GM18867 (cell line): ENCODE data around the gene PYGB.

Experiments used
- ATAC-seq: cut with Tn5 transposase; IDR thresholded peaks from one replicate; pipeline ENCODE4 v1.9.1; 2021; ENCODE audit warnings: mild to moderate bottlenecking, moderate library complexity; ENCODE audit not compliant: unreplicated experiment

PYGB gene

DNA sequence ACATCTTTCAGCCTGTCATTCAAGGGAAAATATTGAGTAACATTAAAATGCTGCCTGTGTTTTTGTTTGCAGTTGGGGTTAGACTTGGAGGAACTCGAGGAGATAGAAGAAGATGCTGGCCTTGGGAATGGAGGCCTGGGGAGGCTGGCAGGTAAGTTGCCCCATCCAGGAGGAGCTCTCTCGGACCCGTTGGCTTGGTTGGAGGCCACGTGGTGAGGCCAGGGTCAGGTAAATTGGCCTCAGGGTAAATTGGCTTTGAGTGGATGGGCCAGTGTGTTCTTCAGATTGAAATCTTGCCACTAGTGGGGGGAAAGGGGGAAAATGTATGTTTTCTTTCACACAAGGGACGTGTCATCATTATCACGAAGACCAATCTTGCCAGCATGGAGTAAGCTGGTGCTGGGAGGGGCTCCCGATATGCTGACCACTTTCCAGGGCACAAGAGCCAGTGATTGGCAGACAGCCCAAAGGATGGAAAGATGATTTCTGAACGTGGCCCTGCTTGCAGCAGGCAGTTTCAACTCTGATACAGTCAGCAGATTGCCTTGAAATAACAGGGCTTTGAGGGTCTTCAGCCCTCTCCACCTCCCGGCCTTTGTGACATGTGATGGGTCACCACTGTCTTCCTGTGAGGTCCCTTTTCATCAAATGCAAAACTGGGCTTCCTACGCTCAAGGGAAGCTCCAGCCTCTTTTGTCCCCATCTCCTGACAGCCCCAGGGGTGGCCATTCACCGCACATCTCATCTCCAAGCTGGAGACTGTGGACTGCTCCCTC lies 21.4 kb downstream of the PYGB start:
- ATAC-seq, result no peak

DNA sequence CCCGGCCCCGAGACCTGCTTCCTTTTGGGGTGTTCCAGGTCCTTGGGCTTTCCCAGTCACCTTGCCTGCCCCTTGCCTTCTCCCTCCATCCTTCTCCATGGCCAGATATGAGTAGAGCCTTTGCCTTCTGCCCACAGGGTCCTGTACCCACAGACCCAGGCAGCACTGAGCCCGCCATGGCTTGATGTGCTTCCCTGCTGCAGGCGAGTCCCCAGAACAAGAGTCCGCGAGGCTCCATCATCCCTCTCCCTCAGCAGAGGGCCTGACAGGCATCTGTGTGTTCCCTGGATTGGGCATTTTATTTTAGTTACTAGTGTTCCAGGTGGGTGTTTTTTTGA lies 21.9 kb downstream of the PYGB start:
- ATAC-seq, result no peak

DNA sequence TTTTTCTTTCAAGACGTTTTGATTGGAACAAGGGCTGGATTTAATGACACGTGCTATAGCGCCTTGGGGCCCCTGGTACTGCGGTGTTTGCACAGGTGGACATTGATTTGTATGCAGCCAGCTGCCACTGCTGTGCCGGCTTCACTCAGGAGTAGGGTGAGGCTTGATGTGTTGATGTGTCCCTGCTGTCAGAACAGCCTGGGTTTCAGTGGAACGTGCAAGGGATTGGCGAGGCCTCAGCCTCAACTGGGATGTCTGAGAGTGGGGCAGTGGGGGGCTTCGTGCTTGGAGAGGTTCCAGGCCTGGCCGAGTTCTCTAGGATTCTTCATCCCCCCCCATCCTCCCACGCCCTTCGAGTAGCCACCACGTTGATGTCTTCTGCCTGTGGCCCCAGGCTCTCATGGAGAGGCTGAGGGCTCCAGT lies 23.0 kb downstream of the PYGB start:
- no peak for ATAC-seq

DNA sequence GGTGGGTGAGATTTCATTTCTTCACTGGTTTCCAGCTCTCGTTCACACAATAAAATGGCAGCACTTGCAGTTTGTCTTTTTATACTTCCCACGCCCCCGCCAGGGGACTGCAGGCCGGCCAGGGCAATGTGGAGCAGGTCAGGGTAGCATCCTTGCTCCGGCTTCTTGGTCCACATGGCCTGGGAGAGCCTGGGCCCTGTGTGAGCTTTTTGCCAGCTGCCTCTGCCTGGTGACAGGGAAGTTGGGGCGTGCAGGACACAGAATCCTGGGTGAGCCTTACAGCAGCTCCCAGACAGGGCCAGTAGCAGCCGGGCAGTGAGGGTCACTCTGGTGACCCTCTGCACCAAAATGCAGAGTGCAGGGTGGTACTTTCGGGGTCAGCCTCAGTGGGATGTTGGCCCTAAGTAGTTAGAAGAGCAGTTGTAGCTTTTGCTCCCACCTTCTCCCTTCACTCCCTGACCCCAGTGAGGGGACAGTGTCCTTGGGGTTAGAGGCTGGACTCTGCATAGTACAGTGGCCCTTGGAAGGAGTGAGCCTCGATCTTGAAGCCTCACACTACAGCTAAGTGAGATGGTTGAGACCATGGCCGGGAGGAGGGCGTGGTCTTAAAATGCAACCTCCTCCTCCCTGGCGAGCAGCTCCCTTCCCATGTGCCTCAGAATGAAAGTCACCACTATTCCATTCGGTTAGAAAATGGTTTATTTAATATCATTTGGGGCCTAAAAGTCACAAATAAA lies 23.8 kb downstream of the PYGB start:
- ATAC-seq, result no peak

DNA sequence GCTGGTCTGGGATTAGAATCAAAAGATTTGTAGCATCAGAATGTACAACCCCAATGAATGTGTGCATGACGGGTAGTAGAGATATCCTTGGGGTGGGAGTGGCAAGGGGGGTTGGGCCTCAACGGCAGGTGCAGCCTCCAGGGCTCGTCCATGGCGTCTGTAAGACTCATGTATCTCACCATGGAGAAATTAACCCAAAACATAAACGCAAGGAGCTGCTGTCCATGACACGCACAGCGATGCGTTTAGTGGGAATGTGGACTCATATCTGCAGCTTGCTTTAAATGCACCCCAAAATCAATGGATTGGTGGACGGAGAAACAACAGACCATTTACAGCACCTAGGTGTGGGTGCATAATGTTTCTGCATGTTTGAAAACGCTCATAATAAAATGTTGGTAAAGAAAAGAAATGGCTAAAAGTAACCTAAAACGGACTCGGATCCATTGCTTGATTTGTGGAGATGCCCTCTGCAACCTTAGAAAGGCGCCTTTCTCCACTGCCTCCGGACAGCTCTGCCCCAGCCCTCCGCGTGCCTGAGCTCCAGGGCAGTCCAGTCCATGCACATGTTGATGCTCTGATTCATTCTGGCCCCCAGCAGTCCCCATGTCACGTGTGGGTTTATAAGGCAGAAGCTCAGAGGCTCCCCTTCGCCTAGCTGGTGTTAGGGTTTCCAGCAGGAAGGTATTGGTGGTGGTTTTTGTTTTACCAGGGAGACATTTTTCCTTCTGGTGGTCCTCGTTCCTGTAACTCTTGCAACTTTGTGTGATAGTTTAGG lies 24.5 kb downstream of the PYGB start:
- ATAC-seq, result no peak

DNA sequence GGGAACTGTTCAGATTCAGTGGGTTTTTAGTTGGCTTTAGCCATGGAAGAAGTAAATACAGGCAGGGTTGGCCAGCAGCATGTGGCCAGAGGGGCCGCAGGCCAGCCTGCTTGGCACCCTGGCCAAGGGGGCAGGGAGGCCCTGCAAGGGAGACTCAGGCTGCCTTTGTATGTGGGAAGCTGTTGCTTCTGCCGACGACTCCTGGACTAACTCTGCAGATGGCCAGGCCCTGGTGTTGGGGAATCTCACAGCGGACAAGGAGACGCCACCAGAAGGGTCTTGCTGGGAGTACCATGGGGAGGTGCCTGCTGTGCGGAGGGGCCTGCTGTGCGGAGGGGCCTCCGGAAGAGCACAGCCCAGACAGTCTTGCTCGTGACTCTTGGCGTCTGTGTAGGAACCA lies 25.2 kb downstream of the PYGB start:
- ATAC-seq, result no peak

DNA sequence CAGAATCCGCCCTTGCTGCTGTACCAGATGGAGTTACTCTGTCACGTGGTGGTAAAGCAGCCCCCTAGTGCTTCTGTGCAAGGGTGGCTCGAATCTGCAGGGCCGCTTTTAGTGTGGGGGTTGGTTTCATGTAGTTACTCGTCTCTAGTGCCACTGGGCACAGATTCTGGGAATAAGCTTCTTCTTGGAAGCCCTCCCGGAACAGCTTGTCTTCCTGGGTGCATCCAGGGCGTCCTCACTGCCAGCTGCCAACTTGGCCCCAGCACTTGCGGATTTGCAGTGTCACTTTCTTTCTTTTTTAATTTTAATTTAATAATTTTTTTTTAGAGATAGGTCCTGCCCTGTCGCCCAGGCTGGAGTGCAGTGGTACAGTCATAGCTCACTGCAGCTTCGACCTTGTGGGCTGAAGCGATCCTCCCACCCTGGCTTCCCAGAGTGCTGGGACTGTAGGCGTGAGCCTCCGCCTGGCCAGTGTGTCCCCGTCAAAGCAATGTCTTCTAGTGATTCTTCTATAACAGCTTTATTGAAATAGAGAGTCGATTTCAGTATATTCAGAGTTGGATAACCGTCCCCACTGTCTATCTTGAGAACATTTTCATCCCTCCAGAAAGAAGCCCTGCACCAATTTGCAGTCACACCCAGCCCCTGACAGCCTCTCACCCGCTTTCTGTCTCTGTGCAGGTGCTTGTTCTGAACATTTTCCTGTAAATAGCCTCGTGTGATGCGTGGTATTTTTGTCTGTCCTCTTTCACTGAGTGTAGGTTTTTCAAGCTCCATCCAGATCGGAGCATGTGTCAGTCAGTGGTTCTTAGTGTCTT lies 25.9 kb downstream of the PYGB start:
- no peak for ATAC-seq

DNA sequence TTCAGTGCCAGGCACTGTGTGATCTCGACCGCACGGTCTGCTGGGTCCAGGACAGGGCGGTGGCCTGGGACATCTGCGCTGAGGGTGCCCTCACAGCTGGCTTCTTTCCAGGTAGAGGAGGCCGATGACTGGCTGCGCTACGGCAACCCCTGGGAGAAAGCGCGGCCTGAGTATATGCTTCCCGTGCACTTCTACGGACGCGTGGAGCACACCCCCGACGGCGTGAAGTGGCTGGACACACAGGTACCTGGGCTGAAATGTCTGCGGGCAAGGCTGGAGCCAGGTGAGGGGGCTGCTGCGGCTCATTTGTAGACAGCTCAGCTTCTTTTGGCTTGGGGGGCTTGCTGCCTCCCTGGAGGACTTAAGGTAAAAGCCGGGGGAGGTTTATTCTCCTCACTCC lies 26.6 kb downstream of the PYGB start:
- no peak for ATAC-seq

DNA sequence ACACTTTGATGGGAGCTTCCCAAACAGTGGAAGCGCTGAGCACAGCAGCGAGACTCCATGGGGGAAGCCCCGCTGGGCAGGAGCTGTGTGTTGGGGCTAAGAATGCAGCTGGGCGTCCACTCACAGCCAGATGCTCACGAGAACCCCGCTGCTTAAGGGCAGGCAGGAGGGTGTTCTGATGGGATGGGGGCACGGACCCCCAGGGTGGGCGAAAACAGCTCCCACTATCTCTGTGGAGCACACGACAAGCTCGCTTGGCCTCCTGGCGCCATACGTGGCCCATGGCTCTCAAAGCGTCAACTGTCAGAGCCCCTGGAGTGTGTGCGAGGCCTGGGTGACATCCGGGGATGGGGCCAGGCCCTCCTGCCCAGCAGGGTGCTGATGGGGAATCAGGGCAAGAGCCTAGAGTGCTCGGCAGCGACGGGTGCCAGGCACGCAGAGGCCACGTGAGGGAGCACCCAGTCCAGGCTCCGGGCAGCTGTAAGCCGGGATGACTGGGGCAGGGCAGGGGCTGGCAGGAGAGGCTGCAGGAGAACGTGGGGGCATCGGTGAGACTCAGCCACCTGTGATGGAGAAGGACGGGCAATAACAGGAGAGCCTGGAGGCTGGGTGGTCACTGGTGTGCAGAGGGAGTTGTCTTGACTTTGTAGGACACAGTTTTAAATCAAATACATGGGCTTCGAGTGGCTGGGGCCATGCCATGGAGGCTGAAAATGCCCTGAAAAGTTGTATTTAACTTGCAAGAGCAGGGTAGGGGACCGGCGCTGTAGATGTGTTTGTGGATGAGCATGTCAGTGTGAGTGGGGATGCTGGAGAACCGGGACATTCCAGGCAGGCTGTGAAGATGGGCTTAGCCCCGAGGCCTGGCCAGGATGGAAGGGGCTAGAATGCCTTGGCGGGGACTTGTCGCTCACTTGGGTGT lies 27.3 kb downstream of the PYGB start:
- no peak for ATAC-seq

DNA sequence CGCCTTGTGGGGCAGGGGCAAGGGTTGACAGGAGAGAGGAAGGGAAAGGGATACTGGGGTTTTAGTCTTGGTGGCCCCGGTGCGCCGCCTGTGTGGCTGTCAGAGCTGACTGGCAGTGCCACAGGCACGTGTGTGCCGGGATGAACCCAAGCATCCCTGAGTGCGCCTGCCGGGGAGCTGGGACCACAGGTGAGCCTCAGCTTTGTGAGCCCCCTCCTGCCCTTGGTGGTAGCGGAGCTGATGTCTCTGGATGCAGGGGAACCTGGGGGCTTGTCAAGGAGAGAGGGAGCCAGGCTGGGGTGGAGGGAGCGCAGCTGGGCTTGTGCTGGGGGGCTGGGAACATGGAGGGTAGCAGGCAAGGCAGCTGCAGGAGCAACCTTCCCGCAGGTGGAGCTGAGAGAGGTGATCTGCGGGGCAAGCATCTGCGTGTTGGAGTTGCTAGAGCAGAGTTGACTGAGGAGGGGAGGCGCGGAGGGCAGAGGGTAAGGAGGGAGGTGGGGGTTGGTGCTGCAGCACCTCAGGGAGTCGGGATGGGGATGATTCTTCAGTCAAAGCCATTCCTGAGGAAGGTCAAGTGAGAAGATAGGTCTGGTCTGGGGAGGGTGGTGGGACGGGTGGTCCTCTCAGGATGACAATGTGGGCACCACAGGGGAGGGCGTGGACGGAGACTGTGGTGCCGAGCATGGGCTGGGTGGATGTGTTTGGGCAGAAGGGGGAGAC lies 28.1 kb downstream of the PYGB start:
- no peak for ATAC-seq

DNA sequence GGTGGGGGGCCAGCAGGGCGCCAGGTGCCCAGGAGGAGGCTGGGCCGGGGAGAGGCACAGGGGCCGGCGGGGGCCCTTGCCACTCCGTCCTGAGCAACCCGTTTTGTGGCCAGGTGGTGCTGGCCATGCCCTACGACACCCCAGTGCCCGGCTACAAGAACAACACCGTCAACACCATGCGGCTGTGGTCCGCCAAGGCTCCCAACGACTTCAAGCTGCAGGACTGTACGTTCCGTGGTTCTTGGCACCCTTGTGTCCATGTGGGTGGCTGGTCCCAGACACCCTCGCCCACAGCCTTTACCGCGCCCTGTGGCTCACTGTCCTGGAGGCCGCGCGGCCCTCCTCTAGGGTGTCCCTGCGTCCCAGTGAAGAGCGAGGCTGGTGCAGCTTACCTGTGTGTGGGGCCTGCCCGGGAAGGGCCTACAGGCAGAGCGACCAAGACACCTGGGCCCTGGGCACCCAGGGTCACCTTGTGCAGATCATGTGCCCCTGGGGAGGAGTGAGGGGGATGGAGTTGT lies 28.7 kb downstream of the PYGB start:
- no peak for ATAC-seq

DNA sequence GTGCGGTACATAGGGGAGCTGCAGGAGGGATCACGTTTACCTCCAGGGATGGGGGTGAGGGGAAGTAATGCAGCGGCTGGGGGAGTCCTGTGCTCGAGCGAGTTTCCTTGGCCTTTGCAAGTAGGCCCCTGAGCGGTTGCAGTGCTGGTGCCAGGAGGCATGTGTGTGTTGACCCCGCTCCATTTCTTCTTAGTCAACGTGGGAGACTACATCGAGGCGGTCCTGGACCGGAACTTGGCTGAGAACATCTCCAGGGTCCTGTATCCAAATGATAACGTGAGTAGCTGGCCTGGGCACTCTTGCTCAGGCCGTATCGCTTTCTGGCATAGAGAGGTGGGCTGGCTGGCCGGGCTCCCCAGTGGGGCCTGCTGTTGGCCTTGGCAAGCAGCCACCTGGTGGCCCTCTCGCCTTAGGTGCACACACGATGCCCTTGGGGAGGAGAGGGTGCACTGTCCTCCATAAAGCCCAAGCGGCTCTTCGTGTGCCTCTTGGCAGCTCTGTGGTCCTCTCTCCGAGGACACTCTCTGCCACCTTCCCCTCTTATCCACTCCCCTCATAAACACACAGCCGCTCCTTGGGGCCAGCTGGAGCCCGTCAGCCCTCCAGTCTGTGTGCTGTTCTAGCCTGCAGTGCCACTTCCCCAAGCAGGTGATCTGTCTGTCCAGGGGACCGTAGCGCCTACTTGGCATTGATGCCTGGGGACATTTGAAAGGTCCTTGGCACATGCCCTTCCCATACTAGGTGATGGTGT lies 29.3 kb downstream of the PYGB start:
- ATAC-seq, result no peak

DNA sequence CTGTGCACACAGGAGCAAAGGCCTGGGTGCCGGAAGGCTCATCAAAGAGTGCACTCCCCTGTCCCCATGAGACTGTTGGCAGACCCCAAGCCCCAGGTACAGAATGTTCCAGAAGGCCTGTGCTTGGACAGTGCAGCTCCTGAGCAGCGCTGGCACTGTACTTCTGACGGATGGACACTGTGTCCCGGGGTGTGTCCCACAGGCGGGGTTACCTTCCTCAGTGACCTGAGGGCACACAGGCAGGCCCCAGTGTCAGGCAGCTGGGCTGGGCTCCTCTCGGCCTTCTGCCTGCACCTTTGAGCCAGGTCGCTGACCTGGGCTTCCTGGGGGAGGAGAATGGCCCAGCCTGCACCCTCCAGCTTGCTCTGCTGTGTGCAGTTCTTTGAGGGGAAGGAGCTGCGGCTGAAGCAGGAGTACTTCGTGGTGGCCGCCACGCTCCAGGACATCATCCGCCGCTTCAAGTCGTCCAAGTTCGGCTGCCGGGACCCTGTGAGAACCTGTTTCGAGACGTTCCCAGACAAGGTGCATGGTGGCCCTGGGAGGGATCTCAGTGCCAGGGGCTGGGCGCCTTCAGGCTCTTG lies 30.1 kb downstream of the PYGB start:
- ATAC-seq, result no peak

DNA sequence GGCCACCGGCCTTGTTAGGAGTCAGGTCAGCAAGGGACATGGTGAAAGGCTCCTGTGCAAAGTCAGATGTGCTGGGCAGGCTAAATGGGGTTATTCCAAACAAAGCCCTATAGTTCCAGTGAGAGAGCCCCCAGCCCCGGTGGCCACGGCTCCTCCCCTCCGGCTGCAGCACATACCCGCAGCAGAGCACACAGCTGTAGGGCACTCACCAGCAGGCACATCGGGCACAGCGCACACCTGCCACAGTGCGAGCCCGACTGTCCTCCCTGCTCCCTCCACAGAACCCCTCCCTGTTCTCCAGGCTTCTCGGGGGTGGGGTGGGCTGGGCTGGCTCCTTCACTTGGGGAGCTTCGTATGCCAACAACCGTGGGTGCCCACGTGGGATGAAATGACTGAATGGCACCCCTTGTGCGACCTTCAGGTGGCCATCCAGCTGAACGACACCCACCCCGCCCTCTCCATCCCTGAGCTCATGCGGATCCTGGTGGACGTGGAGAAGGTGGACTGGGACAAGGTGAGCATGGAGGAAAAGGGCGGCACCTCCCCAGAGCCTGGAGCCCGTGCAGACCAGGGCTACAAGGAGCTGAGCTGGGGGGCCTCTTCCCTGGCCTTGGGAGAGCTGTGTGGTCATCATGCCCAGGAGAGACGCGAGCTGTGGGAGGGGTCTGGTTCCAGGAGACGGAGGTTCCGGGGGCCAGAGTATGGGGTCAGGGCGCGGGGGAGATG lies 30.9 kb downstream of the PYGB start:
- ATAC-seq, result no peak

DNA sequence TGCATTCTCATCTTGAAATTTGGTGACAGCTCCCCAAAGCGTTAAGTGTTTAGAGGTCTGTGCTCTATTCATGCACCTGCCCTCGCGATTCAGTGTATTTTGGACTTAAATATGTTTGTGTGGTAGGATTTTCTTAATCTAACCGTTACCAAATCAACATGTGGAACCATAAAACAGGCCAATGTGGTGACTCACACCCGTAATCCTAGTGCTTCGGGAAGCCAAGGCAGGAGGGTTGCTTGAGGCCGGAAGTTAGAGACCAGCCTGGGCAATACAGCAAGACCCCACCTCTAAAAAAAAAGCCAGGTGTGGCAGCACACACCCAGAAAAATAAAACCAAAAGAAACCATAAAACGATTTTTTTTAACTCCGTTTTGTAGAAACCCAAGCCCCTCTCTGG lies 31.5 kb downstream of the PYGB start:
- no peak for ATAC-seq

DNA sequence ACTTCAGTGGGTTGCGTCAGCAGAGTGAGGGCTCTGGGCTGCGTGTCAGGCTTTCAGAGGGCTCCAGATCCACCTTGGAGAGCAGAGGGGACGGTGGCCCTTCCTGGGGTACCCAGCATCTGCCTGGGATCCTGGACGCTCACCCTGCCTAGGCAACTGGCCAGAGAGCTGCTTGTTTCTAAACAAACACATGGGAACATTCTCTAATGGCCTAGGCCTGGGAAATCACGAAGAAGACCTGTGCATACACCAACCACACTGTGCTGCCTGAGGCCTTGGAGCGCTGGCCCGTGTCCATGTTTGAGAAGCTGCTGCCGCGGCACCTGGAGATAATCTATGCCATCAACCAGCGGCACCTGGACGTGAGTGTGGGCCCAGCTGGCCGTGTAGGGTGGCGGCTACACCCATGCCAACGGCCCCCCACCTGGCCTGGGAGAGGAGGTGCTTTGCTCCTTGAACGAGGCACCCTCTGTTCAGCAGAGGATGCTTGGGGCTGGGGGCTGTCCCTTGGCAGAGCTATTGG lies 32.2 kb downstream of the PYGB start:
- ATAC-seq, result no peak
